Bronchial smooth muscle cell (primary cell): Measurements from ENCODE around the gene LRRC53. TPM values are rescaled to one million over a fixed set of nuclear protein-coding genes. Genes with fewer than 3 reads are reported as not detected.

ENCODE experiments used
- total RNA-seq: library from RNA; depleted of rRNA; stranded (reverse); fragments of >200 nt; gene quantifications from 2 replicates; pipeline ENCODE4 v1.2.1, GENCODE V29; 2014

LRRC53 gene, protein sequence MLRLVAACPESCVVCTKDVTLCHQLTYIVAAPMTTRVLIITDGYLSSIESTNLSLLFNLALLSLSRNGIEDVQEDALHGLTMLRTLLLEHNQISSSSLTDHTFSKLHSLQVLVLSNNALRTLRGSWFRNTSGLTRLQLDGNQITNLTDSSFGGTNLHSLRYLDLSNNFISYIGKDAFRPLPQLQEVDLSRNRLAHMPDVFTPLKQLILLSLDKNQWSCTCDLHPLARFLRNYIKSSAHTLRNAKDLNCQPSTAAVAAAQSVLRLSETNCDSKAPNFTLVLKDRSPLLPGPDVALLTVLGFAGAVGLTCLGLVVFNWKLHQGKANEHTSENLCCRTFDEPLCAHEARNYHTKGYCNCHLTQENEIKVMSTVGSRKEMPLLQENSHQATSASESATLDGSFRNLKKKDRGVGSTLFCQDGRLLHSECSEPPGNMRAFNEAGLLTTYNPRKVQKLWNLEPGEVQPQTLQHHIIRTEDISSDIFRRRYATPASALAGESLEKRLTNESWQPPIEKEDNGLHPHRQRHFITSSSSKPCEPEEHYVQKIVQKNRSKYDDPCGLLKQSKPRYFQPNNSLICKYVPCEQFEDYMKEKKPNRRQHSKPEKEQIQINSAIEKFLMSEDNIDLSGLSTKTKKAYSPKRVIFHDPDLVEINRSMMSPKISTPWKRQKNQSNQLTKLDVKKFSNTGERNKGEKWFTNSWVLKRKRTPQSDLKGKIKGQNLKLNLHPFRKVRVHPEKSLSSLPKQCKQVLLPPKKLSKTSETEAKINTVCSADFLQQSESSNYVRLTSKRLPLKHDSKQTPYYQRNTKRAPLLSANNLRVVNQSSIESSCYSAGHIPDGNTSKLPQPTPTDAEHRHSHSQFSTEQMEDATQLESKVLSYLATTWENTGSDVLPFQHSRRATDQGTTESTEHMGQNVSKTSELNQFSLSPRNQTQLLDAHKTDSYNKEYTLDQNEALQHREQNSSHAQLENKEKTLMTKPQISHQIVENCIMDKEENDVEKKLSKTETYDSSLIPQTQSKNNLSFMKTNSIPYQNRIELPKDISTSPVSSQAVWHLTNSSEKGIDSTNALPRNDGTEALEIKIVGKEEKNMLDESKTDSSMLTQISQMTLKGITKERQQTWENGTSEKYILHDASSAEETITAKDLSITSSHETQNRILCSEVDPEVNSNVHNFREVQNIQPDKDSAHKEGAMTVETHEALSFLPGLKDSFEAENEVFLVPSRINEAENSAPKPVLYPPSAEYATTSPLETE
- total RNA-seq = not detected in 2 replicates

DNA sequence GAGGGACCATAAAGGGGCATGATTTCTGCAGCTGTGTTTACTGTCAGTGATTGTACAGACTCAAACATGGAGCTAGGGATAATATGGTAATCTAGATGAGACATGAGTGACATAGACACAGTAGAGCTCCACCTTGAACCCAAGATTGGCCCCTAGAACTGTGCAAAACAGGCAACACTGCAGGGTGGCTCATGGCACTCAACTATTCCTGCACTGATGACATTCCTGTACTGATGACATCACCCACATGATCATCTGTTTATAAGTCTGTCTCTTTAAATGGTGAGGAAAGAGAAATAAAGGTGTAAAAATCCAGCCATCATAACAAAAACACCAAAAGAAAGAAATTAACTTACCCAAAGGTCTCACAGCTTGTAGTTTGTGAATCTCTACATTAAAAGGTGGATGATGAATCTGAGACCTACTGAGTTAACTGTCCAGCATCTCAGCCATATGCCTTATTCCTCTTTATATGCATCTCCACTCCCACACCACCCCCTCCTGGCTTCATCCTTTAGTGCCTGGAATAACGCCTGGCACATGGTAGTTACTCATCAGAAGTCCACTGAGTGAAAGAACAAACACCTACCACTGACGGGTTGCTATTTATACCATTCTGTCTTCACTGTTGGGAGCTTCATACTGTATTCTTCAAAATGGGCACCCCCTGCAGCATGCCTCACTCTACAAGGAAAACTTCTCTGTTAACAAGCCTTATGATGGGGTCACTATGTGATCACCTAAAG, at the start of gene LRRC53:
TSS of gene LRRC53 (minus strand) at position 442 of the 746 bp plus-strand sequence. CDS start 29,262 bp downstream, outside the sequence.

Other genes starting within 250 kb of the LRRC53 start
- under 0.01 TPM in 2 replicates for gene ERICH3, start 161.2 kb upstream of the LRRC53 start, total RNA-seq
- 20.6 and 69.5 TPM in 2 replicates for gene CRYZ, start 220.4 kb upstream of the LRRC53 start, total RNA-seq
- 16.9 and 19.4 TPM in 2 replicates for gene TYW3, start 220.5 kb upstream of the LRRC53 start, total RNA-seq